Amniotic stem cell (primary cell): Measurements from ENCODE around the gene TFB1M.
"Not testable (repeated sequence)": the region's sequence is repeated elsewhere in the genome, so short reads cannot be mapped to it uniquely, and the experiment has no call there.

ENCODE experiments used
- DNase-seq: peaks from one replicate; lab custom pipeline; 2025; lab: John Stamatoyannopoulos, UW

The TFB1M gene

DNA sequence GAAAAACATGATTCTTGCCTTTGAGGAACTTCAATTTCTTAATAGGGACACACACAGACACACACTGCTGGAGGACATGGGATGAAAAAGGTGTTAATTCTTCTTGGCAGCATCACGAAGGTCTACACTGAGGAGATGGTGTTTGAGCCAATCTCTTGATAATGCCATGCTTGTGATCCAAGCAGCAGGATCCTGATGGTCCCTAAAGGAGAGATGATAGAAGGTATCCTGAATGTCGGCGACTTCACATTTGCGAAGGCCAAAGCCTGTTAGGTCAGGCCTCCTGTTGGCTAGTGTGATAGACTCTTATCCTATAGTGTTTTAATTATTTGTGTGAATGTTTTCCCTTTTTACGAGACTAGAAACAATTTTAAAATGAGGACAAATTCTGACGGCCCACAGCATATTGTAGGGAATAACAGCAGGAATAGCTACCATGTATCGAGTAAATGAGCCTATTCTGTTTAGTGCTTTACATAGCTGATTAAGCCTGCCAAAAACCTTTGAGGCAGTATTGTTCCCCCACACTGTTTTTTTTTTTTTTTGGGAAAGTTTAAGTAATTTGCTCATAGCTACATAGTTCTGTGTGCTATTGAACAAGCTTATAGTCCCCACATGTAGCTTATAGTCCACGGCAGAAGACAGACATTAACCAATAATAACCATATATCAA, 15.3 kb upstream of the TFB1M start:
- DNase-seq, result no peak

DNA sequence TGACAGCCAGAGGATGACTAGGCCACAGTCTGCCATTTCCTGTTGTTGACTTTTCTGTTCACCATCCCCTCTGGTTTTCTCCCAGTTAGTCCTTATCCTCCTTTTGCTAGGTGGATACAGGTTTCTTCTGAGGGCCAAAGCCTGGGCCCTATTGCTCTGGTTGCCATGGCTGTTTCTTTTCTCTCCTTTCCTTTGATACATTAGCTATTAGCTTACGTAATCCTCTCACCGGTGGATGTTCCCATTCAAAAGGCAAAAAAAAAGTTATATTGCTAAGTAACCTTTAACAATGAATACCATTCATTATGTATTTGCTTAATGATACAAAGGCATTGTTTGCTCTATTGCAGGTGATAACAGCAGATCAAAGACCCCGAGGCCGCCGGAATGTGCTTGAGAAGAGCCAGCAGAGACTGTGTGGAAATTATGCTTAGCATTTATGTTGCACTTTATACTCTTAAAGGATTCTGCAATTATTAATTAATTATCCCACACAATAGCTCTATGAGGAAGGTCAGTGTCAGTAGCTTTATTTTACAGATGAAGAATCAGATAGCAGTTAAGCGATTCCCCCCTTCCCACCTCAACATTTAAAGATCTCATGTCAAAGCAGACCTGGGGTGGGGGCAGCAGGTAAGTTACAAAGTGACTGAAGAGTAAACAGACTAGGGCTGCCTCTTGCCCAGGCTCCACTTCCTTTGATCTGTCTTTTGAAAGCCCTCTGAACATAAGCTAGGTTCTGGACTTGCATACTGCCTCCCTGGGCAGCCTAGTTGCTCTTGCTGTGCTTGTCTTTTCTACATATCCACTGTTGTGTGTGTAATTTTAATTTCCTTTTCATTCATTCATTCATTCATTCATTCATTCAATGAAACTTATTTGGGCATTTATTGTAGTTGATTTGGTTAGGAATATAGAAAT, 14.5 kb upstream of the TFB1M start:
- DNase-seq, result no peak

DNA sequence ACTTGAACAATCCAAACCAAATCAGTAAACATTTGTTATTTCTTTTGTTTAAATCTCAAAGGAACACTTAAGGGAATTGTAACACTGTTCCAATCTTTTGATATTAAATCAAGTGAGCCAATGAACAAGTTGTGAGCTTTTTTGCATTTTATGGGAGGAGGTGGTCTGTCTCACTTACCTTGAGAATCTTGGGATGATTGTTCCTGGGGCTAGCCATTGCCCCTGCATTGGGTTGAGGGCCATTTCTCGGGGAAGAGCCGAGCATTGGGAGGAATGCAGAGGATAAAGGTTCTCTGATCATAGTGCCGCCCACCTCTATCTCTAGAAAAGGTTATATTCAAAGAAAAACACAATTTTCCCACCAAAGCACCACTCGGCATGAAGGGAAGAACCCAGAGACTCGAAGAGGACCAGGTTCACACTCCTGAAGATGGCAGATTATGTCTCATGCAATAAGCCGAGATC, 13.8 kb upstream of the TFB1M start:
- DNase-seq, result no peak

DNA sequence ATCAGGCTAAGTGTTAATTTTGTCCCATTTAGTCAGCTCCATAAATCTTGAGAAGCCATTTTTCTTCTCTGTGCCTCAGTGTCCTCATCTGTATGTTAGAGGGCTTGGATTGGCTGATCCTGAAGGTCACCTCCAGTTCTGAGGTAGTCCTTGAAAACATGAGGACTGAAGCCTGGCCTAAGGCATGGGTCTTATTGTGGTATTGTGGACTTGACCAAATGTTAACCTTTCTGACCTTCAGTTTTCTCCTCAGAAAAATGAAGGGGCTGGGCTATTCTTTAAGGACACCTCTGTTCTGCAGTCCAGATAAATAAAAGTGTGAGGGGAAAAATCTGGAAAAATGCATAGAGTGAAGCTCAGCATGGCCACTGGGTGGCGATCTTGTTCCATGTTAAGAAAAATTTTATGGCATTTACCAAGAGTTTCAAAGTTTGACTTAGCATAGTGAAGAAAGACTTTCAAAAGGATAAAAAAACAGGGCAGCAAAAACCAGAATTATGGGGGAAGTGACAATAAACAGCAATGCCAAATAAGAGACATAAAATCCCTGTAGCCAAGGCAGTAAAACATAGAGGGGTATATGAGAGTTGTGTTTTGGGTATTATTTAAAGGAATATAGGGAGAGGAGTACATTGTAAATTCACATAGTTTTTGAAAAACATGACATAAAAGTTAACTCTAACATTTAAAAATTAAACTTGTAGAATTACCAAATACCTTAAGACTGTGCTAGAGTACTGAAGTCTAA, 13.2 kb upstream of the TFB1M start:
- peak; percentile 53 for DNase-seq

DNA sequence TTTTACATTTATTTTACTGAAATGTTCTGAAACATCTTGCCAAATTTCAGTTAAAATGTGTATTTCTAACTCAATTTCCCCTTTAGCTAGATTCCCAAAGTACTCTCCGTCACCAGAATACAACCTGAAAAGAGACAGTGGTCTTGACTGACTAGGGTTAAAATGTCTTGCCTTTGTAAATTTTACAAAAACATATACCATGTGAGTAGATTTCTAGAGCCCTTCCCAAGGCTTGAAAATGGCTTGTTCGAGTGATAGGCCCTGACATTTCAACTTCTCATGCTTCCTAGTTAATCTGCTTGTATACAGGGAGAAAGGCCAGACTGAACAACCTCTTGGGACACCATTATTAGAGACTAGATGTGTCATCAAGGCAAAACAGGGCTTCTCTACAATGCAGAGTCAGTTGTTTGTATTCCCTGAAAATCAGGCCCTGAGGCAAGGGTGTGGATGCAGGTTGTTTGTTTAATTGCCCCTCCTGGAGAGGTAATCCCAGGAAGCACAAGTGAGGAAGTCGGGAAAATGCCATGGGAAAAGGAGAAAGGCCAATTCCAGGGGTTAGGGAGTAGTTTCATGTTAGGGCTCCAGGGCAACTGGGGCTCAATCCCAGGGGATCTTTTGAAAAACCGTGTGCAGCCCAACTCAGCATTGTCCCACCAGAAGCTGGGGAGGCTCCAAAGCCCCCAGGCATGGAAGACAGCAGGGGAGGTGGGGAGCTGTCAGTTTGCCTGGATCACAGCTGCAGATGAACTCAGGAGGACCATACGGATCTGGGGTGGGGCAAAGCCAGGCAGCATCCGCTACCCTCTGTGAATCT, 11.6 kb upstream of the TFB1M start:
- DNase-seq, result no peak

DNA sequence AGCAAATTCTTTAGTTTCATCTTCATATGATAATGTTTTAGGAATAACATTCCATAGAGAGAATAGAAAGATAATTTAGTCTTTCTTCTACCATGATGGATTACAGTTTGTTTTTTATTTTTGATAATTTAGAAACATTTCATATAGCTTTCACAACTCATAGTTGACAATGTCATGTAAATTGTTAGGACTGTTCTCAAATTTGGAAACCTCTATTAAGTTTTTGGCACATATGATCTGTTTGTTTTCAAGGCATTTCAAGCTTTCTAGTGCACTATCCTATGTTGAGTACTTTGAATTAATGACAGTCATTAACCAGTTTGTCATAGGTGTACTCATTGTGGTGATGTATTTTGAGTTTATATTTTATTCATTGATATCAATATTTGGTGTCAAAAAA, 10.7 kb upstream of the TFB1M start:
- no peak for DNase-seq

DNA sequence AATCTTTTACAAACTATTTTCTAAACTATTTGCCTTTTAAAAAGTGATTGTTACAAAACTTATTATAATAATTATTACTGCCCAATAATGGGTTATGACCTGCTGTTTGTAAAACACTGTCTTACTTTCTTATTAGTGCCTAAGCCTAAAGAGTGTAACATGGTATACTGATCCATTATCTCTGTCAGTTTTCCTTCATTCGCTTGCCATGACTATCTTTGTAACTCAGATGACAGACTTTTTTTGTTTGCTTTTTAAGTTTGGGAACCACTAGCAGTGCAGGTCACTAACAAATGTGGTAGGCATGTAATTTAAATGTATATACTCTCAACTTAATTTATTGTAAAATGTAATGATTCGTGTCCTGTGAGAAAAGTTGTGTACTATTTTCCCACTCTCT, 9.9 kb upstream of the TFB1M start:
- DNase-seq, result no peak

DNA sequence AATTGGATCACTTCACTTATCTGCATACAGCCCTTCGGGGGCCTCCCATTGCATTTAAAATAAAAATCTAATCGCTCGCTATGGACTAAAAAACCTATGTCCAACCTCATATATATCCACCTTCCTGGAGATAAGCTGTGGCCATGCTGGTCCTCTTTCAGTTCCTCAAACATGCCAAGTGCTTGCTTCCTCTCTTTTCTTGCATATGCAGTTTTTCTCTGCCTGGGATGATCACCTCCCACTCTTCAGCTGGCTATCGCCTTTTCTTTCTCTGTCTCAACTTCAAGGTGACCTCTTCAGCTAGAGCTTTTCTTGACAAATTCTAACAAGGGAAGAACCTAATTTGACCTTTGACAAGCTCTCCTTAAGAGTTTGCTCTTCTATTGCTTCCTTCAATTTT, 5.6 kb upstream of the TFB1M start:
- no peak for DNase-seq

DNA sequence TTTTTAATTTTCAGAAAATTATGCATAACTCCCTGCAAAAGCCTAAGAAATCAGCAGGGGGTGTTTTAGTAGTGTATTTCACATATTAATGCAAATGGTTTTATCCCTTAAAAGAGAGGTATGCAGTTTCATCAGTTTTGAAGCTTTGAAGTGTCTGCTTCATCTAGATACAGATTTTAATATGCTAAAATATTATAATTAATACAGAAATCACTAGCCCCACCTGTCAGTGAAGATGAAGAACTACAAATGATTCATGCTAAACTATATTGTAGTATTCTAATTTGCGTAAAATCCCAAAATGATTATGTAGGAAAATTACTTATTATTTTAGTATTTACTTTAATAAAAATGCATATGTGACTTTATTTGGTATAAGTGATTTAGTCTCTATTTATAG, 2.9 kb upstream of the TFB1M start:
- peak; percentile 8 for DNase-seq

DNA sequence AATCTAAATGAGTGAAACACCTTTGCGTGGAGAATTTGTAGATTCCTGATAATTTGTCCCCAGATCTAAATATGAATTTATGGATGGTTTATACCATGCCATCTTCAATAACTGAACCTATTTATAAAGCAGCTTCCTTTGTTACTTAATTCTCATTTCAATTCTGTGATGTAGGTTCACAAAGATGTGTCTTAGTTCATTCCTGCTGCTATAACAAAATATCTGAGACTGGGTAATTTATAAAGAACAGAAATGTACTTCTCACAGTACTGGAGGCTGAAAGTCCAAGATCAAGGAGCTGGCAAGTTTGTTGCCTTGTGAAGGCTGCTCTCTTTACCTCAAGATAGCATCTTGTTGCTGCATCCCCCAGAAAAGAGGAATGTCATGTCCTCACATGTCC, 2.1 kb upstream of the TFB1M start:
- no peak for DNase-seq

DNA sequence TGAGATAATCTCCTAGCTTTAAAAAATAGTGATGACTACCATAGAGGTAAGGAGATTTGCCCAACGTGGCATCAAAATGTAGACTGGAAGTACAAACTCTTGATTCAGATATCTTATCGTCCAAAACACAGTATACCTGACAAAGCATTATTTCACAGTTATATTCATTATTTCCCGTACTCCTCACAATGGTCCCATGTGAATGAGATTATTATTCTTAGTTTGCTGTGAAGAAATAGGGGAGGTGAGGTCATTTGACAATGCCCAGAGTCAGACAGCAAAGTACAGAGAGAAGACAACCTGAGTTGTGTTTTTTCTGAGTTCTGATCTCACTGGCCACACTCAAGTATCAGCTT, 1.2 kb upstream of the TFB1M start:
- no peak for DNase-seq

DNA sequence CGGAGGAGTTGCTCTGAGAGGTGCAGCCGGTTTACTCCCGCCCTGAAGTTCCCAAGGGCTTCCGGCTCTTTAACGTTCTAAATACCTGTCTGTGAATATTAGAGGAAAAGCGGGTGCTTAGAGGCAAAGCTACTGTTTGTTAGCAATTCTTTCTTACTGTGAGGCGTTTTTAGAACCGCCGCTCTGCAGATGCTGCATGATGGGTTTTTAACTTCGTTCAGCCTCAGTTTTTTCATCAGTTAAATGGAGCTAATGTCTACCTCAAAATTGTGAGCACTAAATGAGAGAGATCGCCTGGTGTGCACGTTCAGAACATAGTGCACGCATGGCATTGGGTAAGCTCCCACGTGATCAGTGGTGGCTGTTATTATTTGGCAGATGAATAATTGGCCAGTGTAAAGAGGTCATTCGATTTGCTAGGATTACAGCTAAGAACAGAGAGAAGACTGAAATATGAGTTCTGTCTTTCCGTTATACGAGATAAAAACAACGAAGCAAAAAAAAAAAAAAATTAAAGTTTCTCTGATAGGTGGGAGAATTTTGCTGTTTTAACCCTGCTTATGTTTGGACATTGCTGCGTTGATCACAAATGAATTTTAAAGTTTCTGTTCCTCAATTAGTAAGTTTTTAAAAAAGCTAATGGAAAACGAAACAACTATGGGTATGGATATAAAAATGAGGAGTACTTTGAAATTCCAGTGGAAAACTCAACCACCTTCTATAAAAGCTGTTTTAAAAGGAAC, 660 bp upstream of the TFB1M start:
- peak; percentile 13 for DNase-seq

DNA sequence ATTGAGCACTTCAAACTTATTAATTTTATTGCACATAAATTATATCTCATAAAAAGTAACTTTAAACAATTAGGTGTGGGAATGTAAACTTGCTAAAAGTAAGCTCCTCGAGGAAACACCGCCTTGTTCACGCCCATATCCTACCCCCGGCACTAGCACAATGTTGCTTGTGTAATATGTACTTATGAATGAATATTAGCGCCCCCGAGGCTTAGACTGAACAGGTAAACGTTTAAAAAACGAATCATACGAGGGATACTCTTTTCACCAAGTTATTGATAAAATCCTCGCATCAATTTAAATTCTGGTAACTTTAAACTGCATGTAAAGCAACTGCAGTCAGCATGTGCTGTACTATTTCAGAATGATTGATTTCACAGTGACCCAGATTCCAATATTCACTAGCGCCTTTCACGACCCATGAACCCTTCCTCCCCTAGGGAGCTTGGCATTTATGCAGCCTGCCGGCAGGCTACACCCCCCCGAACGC, 637 bp downstream of the TFB1M start:
- DNase-seq, result no peak

DNA sequence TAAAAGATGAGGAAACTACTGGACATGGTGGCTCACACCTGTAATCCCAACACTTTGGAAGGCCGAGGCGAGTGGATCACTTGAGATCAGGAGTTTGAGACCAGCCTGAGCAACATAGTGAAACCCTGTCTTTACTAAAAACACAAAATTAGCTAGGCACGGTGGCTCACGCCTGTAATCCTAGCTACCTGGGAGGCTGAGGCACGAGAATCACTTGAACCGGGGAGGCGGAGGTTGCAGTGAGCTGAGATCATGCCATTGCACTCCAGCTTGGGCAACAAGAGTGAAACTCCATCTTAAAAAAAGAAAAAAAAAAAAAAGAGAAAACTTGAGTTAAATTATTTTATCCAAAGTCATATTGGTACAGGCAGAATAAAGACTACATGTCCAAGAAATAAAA, 1.3 kb downstream of the TFB1M start:
- not testable (repeated sequence) for DNase-seq

DNA sequence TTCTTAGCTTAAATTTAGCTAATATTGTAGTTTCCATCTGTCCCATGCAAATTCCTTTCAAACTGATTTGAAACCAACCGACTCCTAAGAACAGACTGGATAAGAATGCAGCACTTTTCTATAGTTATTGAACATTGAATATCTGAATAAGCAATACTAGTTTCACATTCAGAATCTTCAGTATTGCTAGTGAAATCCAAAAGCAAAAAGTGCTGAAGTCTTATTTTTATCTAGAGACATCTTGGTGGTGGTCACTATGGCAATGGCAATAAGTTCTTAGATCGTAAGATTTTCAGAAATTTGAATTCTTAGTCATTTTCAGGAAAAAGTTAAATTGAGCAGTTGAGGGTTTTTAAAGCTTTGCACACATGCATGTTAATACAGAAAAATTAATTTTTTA, 2.7 kb downstream of the TFB1M start:
- DNase-seq, result no peak

DNA sequence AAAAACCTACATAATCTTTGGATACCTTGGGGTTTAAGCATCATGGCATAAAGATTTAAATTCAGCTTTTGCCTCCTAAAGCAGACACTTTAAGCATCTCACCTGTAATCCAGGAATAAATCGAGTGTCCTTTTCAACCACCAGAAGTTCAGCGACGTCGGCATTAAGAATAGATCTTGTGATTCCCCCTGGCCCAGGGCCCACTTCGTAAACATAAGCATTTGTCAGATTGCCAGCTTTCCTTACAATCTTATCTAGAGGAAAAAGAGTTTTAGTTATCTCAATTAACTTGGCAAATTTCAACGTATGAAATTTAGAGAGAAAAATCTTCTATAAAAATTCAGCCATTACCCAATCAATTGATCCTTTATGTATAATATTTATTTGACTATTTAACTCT, 3.2 kb downstream of the TFB1M start:
- DNase-seq, result no peak

DNA sequence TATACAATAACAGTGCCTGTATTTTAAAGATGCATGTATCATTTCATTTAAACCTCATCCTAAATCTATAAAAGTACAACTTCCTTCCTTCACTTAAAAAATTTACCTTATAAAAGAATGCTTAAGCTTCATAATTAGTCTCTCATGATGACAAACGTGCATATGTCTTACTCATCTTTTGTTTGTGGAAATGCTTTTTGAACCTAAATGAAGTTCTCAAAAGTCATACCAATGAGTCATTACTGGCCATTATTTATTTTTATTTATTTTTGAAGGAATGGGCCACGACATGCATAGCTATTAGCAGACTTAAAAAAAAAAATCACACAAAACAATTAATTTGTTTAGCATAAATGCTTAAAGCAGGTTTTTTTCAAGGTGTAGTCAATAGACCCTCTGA, 3.7 kb downstream of the TFB1M start:
- no peak for DNase-seq

DNA sequence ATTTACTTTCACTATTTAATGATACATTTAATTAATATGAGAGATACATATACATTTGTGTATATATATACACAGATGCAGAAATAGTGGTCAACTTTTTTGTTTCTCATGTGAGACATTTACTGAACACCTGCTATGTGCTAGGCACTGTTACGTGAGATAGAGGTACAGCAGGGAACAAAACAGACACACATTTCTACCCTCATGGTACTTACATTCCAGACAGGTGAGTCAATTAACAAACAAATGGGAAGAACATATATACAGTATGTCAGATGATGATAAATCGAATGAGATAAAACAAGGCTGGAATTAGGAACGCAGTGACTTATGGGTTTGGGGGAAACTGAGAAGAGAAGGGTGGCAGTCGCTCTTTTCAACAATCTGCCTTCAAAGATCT, 5.1 kb downstream of the TFB1M start:
- no peak for DNase-seq

DNA sequence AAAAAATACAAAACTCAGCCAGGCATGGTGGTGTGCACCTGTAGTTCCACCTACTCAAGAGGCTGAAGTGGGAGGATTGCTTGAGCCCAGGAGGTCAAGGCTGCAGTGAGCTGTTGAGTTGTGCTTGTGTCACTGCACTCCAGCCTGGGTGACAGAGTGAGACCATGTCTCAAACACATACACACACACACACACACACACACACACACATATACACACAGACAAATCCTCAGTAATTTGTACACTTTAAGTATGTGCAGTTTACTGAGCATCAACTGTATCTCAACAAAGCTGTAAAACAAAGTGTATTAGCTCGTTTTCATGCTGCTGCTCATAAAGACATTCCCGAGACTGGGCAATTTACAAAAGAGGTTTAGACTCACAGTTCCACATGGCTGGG, 7.3 kb downstream of the TFB1M start:
- no peak for DNase-seq

DNA sequence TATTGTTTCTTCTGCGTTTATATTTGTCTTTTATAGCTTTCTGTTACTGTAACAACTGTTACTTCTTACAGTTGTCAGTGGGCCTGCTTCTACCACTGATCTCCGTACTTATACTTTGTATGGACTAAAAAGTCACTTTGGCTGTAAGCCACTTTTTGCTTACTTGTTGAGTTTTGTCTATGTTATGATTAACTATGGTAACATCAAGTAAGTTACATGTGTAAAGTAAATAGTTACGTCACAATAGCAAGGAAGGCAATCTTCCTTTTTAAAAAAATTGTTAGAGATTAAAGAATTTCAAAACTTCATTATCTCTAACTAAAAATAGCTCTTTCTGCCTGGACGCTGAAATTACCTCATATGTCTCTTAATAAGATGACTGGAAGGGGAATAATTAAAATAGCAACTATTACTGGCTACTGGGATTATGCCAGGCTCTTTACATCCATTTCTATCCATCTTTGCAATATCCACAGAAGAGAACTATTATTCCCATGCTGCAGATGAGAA, 10.9 kb downstream of the TFB1M start:
- DNase-seq, result no peak

DNA sequence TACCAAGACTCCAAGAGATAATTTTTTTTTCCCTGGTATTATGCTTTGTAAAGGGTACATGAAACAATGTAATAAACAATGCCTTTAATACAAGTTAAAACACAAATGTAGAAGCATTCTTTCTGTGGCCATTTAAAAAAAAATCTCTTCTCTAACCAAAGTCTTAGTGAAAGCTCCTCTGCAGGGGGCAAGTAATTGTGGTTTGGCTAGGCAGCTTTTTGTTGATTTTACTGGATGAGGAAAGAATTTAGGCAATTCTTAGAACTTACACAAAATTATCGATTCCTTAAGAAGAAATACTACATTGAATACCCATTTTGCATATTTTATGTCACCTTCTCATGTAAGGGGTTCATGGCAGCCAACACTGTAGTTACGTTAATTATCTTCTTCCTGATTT, 12.4 kb downstream of the TFB1M start:
- no peak for DNase-seq
